Activated naive CD4-positive, alpha-beta T cell treated with anti-CD3 and anti-CD28 coated beads, Interleukin-2, amount 10 ng/mL, durations not matched to agents 7 days and 5 days (primary cell): Measurements from ENCODE around the gene DOK3.

Experiments
- CTCF ChIA-PET: fragments of 350-600 bp; sonication (Branson Sonifier 250); formaldehyde crosslinking; loops from one replicate; lab custom pipeline; 2021; ENCODE audit warnings: antibody characterized with exemption; lab: Charles Lee
- DNase-seq: peaks from one replicate; pipeline ENCODE4 v3.0.0-alpha.2; 2020
- H3K27ac Mint-ChIP-seq: one replicate; pipeline ENCODE4 v1.8.0; 2021; ENCODE audit warnings: mild to moderate bottlenecking, moderate library complexity, mixed read lengths
- H3K27me3 Mint-ChIP-seq: one replicate; pipeline ENCODE4 v1.8.0; 2021; ENCODE audit warnings: mild to moderate bottlenecking, mixed read lengths
- H3K36me3 Mint-ChIP-seq: one replicate; pipeline ENCODE4 v1.8.0; 2021; ENCODE audit warnings: mixed read lengths
- H3K4me1 Mint-ChIP-seq: one replicate; pipeline ENCODE4 v1.8.0; 2021; ENCODE audit warnings: mixed read lengths
- H3K4me3 Mint-ChIP-seq: one replicate; pipeline ENCODE4 v1.8.0; 2021; ENCODE audit warnings: mild to moderate bottlenecking, moderate library complexity, mixed read lengths
- H3K9me3 Mint-ChIP-seq: one replicate; pipeline ENCODE4 v1.8.0; 2021; ENCODE audit warnings: mixed read lengths

The DOK3 gene

GRCh38 chr5:177528631-177529030, 19.0 kb upstream of the DOK3 start:
- H3K27ac Mint-ChIP-seq = no peak overlapping the region
- H3K4me3 Mint-ChIP-seq = no peak overlapping the region
- H3K4me1 Mint-ChIP-seq = no peaks in the 10 kb centered on the region
- DNase-seq = no peak
- no peaks in the 10 kb centered on the region for H3K9me3 Mint-ChIP-seq
- CTCF ChIA-PET = no interaction called here
- peaks cover 27% of the 10 kb centered on the region for H3K36me3 Mint-ChIP-seq
- H3K27me3 Mint-ChIP-seq = no peaks in the 10 kb centered on the region

DNA sequence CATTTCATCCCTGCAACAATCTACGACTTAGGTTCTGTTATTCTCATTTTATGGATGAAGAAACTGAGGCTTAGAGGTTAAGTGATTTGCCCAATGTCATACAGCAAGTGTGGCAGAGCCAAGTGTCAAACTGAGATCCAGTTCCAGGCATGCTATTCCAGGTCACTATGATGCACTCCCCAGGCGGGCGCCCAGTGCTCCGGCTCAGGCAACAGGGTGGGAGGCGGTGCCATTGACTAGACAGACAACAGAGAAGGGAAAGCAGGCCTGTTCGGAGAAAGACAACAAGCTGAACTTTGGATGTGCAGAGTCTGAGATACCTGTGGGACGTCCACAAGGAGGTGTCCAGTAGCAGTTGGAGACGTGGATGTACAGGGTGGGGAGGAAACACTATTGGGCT, 18.0 kb upstream of the DOK3 start:
- no peaks in the 10 kb centered on the region for H3K9me3 Mint-ChIP-seq

DNA sequence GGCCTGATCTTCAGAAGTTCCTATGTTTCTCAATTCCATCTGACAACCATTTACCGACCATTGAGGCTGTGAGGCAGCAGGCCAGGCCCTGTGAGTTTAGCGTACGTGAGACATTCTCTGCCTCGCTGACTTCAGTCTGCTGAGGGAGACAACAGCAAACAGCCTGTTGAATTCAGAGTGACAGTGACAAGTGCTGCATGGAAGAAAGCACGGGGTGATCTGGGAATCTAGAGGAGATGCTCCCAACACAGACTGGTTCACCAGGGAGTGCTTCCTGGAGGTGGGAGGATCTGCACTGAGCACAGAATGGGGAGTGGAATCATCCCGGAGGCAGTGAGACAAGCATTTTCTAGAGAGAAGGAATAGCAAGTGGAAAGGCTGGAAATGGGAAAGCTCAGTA, 17.2 kb upstream of the DOK3 start:
- Mint-ChIP-seq H3K36me3 (peaks cover 18% of the 10 kb centered on the region), H3K27ac (no peak overlapping the region)
- CTCF ChIA-PET = no interaction called here

More for the DNA sequence above, 18.0 kb upstream of the DOK3 start:
- no peaks in the 10 kb centered on the region for H3K27me3 Mint-ChIP-seq
- H3K36me3 Mint-ChIP-seq = peaks cover 23% of the 10 kb centered on the region
- CTCF ChIA-PET = no interaction called here
- H3K27ac Mint-ChIP-seq = no peak overlapping the region
- H3K4me3 Mint-ChIP-seq = no peak overlapping the region
- DNase-seq = no peak
- no peaks in the 10 kb centered on the region for H3K4me1 Mint-ChIP-seq

DNA sequence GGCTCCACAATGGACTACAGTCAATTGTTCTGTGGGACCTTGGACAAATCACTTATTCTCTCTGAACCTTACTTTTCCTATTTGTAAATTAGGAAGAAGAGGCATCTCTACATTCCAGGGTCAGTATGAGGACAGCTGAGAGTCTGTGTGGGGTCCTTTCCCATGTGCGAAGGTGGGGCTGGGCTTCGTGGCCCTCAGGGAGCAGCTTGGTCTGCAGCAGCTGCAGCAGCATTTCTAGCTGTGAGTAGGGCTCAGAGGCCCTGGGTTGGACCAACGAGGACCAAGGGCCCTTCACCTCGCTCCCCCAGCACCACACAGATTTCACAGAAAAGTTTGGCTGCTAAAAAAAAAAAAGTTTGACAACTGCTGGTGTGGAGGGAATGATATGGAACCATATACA, 16.6 kb upstream of the DOK3 start:
- H3K27me3 Mint-ChIP-seq = no peaks in the 10 kb centered on the region
- CTCF ChIA-PET = interaction anchor here (0.7 kb wide), 1 partner anchor 11 kb away, joined by 3 read pairs; no protein-coding TSS in a partner anchor
- peaks cover 16% of the 10 kb centered on the region for H3K36me3 Mint-ChIP-seq
- H3K9me3 Mint-ChIP-seq = no peaks in the 10 kb centered on the region
- H3K4me3 Mint-ChIP-seq = no peak overlapping the region
- H3K4me1 Mint-ChIP-seq = peaks cover 6% of the 10 kb centered on the region
- DNase-seq = no peak
- no peak overlapping the region for H3K27ac Mint-ChIP-seq

More for the DNA sequence above, 17.2 kb upstream of the DOK3 start:
- DNase-seq = no peak
- H3K27me3 Mint-ChIP-seq = no peaks in the 10 kb centered on the region
- H3K4me3 Mint-ChIP-seq = no peak overlapping the region
- H3K9me3 Mint-ChIP-seq = no peaks in the 10 kb centered on the region
- no peaks in the 10 kb centered on the region for H3K4me1 Mint-ChIP-seq

GRCh38 chr5:177524941-177525655, 15.5 kb upstream of the DOK3 start:
- peaks cover 12% of the 10 kb centered on the region for H3K36me3 Mint-ChIP-seq
- DNase-seq = no peak
- no peak overlapping the region for H3K27ac Mint-ChIP-seq
- H3K27me3 Mint-ChIP-seq = no peaks in the 10 kb centered on the region
- H3K9me3 Mint-ChIP-seq = no peaks in the 10 kb centered on the region
- H3K4me3 Mint-ChIP-seq = no peak overlapping the region
- CTCF ChIA-PET = interaction anchor here (0.9 kb wide), 1 partner anchor 453 kb away, joined by 3 read pairs; no protein-coding TSS in a partner anchor
- H3K4me1 Mint-ChIP-seq = peaks cover 16% of the 10 kb centered on the region

- Mint-ChIP-seq H3K36me3 (peaks cover 15% of the 10 kb centered on the region), H3K4me1 (peaks cover 21% of the 10 kb centered on the region), H3K9me3 (no peaks in the 10 kb centered on the region), H3K27ac (no peak overlapping the region), H3K4me3 (no peak overlapping the region), H3K27me3 (no peaks in the 10 kb centered on the region)
- CTCF ChIA-PET = interaction anchor here (0.7 to 0.9 kb wide), 2 partner anchors 13 to 453 kb away, joined by 3 read pairs; no protein-coding TSS in a partner anchor
- DNase-seq = no peak
Measured at GRCh38 chr5:177524539-177524900, 14.9 kb upstream of the DOK3 start.

GRCh38 chr5:177523711-177524538, 14.3 kb upstream of the DOK3 start:
- Mint-ChIP-seq H3K36me3 (peaks cover 14% of the 10 kb centered on the region), H3K27ac (no peak overlapping the region), H3K27me3 (no peaks in the 10 kb centered on the region), H3K4me3 (no peak overlapping the region), H3K4me1 (peaks cover 27% of the 10 kb centered on the region), H3K9me3 (no peaks in the 10 kb centered on the region)
- no peak for DNase-seq
- CTCF ChIA-PET = interaction anchor here (0.7 kb wide), 1 partner anchor 14 kb away, joined by 3 read pairs; no protein-coding TSS in a partner anchor

DNA sequence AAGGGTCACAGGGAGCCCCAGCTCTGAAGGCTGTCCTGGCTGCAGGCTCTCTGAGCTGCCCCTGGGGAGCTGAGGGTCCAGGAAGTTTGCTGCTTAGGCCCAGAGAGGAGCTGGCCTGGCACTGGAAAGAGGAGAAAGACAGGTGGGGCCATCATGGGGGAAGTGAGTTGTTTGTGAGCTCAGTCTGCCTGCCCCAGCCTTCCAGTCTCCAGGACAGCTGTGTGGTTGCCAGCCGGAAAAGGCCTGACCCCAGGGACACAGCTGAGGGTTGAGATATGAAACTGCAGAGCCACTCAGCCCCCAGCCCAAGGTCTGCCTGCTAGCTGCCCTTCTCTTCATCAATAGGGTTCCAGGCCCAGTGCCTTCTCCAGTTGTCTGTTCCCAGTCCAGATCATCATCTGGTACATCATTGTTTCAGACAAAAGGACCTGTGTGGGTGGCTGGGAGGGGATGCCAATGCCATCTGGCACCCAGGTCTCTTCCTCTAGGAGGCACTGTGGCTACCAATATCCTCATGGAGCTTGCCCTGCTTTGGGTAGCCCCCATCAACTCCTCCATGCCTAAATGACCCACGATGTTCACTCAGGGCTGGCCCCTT, 11.4 kb upstream of the DOK3 start:
- H3K4me3 Mint-ChIP-seq = no peak overlapping the region
- H3K27me3 Mint-ChIP-seq = no peaks in the 10 kb centered on the region
- CTCF ChIA-PET = interaction anchor here (0.7 to 1.6 kb wide), 2 partner anchors 19 to 33 kb away, joined by 3 to 4 read pairs; no protein-coding TSS in a partner anchor
- no peak for DNase-seq
- no peaks in the 10 kb centered on the region for H3K9me3 Mint-ChIP-seq
- peaks cover 21% of the 10 kb centered on the region for H3K36me3 Mint-ChIP-seq
- H3K27ac Mint-ChIP-seq = peak overlapping the region; percentile 7
- peaks cover 38% of the 10 kb centered on the region for H3K4me1 Mint-ChIP-seq

DNA sequence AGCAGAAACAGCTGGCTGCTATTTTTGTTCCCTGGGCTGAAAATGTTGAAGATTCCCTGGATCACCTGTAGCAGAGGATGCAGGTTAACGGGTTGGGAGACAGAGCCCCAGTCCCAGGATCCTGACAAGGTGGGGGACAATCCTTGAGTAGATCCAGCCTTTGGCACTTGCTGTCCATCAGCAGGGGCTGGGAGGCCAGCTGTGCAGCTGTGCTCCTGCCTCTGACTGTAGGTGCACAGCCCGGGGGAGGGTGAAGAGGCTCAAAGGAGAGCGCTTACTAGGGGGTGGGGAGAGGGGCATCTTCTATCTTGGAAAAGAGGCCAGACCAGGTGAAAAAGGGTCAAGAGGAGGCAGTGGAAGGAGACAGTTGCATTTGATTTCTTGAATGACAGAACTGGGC, 10.6 kb upstream of the DOK3 start:
- DNase-seq = no peak
- H3K27me3 Mint-ChIP-seq = no peaks in the 10 kb centered on the region
- H3K4me3 Mint-ChIP-seq = no peak overlapping the region
- CTCF ChIA-PET = no interaction called here
- H3K27ac Mint-ChIP-seq = no peak overlapping the region
- H3K9me3 Mint-ChIP-seq = no peaks in the 10 kb centered on the region
- peaks cover 25% of the 10 kb centered on the region for H3K36me3 Mint-ChIP-seq
- peaks cover 45% of the 10 kb centered on the region for H3K4me1 Mint-ChIP-seq

- Mint-ChIP-seq H3K36me3 (peaks cover 29% of the 10 kb centered on the region), H3K4me1 (peaks cover 51% of the 10 kb centered on the region), H3K9me3 (no peaks in the 10 kb centered on the region), H3K27ac (peak overlapping the region; percentile 37), H3K4me3 (no peak overlapping the region), H3K27me3 (no peaks in the 10 kb centered on the region)
- DNase-seq = no peak
- CTCF ChIA-PET = interaction anchor here (1.2 kb wide), 1 partner anchor 200 kb away, joined by 3 read pairs; no protein-coding TSS in a partner anchor
Measured at GRCh38 chr5:177519463-177520235, 10.0 kb upstream of the DOK3 start.

DNA sequence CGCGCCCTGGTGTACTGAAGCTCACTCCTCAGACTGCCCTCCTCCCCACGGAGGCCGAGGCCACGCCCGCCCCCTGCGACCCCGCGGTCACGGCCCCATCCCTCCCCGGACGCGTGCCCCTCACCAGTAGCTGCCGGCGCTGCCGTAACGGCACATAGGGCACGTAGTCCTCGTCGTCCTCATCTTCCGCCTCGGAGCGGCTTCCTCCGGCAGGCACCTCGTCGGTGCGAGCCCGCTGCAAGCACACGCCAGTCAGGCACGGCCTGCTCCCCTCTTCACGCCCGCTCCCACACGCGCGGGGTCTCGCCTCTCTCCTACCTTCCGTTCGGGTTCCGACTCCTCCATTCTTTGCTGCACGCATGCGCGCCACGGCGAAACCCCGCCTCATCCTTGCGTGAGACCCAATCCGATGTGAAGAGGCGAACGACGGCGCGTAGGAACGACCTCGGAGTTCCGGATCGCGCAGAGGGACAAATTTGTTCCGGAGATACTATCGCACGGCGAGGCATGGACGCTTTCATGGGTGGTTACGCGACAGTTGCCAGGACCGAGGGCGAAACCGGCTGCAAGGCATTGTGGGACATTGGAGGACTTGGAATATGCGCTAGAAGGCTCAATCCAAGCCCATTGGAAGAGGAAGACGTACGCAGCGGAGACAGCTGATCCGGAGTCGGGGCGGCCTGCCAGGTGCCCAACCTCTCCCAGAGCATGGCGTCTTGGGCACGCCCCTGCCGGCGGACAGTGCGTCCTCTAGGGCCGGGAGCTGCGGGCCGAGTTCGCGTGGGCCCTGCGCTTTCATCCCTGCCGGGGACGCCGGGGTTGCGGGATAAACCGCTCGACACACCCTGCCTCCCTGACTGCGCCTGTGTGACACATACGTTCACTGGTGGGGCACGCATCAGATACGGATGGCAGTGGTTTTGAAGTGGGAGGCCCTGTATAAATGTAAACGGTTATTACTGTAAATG, 7.3 kb upstream of the DOK3 start, which contains the start of gene DDX41:
Gene DDX41, minus strand, starts transcription at position 361 of the 968 bp plus-strand sequence. Its CDS starts 16 bp downstream, at position 345.
- Mint-ChIP-seq H3K36me3 (peaks cover 44% of the 10 kb centered on the region), H3K4me1 (peaks cover 56% of the 10 kb centered on the region), H3K27ac (peak within 1 kb of the TSS; percentile 73)

GRCh38 chr5:177515580-177515979, 6.0 kb upstream of the DOK3 start:
- H3K4me1 Mint-ChIP-seq = peaks cover 47% of the 10 kb centered on the region
- peaks cover 53% of the 10 kb centered on the region for H3K36me3 Mint-ChIP-seq
- DNase-seq = no peak
- H3K4me3 Mint-ChIP-seq = peak overlapping the region; percentile 79
- CTCF ChIA-PET = interaction anchor here (0.9 to 1.3 kb wide), 4 partner anchors 10 to 125 kb away, joined by 3 to 6 read pairs (median 4); no protein-coding TSS in a partner anchor
- H3K9me3 Mint-ChIP-seq = no peaks in the 10 kb centered on the region
- H3K27ac Mint-ChIP-seq = peak overlapping the region; percentile 73
- no peaks in the 10 kb centered on the region for H3K27me3 Mint-ChIP-seq

More for the DNA sequence above, 7.3 kb upstream of the DOK3 start, which contains the start of gene DDX41:
- CTCF ChIA-PET = no interaction called here
- peak within 1 kb of the TSS; percentile 79 for H3K4me3 Mint-ChIP-seq
- no peaks in the 10 kb centered on the region for H3K9me3 Mint-ChIP-seq
- DNase-seq = peak; percentile 98
- no peaks in the 10 kb centered on the region for H3K27me3 Mint-ChIP-seq
